ENCODE measurements around the gene PRAC2.

Gene PRAC2

DNA sequence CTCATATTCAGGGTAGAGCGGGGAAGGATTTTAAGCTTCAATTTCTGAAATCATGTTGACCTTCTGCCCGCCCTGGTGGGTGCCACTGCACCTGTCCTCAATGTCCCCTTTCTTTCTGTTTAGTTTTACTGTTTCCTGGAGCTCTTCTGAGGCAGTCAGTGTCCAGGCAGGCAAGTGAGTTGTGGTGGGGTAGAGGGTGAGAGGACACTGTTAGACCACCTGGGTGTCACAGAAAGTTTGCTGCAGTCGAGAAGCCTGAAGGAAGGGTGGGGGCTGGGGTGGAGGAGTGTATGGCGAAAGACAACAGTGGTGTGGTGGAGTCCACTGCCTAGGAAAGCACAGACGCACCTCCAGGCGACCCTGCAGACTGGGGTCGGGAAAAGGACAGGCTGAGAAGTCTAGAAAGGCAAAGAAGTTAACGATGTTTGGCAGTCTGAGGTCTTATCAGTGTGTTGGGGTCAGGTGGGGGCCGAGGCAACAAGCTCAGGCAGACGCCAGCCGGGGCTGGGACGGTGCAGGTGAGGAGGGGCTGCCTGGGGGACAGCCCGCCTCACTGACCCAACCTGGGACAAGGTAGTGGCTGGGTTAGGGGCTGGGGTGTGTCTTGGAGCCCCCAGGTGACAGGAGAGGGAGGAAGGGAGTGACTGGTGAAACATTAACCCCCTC, 28.9 kb downstream of the PRAC2 start:
- H3K27ac ChIP-seq (ENCODE audit: poor library complexity, severe bottlenecking), result no peak overlapping the region
- H3K27me3 ChIP-seq (ENCODE audit: insufficient read depth, poor library complexity, severe bottlenecking), result peaks cover 86% of the 10 kb centered on the region
- no peak overlapping the region for H3K4me3 ChIP-seq (ENCODE audit: severe bottlenecking)
- no peak for TF ChIP-seq CTCF (IDR thresholded peaks at IDR 0.05; ENCODE audit: poor library complexity, severe bottlenecking)
- ATAC-seq (ENCODE audit: low read depth), result no peak
- peaks cover 2% of the 10 kb centered on the region for H3K9me3 ChIP-seq (ENCODE audit: severe bottlenecking)
- no peaks in the 10 kb centered on the region for H3K4me1 ChIP-seq (ENCODE audit: insufficient read depth, poor library complexity, severe bottlenecking)
- DNase-seq (ENCODE audit: low spot score), result no peak
- no peaks in the 10 kb centered on the region for H3K36me3 ChIP-seq (ENCODE audit: low read depth)

GRCh38 chr17:48752399-48753288, 29.7 kb downstream of the PRAC2 start:
- TF ChIP-seq CTCF (IDR thresholded peaks at IDR 0.05; ENCODE audit: poor library complexity, severe bottlenecking), result no peak
- Histone ChIP-seq H3K27ac (ENCODE audit: poor library complexity, severe bottlenecking) (no peak overlapping the region), H3K27me3 (ENCODE audit: insufficient read depth, poor library complexity, severe bottlenecking) (peaks cover 85% of the 10 kb centered on the region), H3K4me1 (ENCODE audit: insufficient read depth, poor library complexity, severe bottlenecking) (no peaks in the 10 kb centered on the region), H3K4me3 (ENCODE audit: severe bottlenecking) (no peak overlapping the region), H3K9me3 (ENCODE audit: severe bottlenecking) (peaks cover 2% of the 10 kb centered on the region), H3K36me3 (ENCODE audit: low read depth) (no peaks in the 10 kb centered on the region)
- ATAC-seq (ENCODE audit: low read depth), result no peak
- no peak for DNase-seq (ENCODE audit: low spot score)

DNA sequence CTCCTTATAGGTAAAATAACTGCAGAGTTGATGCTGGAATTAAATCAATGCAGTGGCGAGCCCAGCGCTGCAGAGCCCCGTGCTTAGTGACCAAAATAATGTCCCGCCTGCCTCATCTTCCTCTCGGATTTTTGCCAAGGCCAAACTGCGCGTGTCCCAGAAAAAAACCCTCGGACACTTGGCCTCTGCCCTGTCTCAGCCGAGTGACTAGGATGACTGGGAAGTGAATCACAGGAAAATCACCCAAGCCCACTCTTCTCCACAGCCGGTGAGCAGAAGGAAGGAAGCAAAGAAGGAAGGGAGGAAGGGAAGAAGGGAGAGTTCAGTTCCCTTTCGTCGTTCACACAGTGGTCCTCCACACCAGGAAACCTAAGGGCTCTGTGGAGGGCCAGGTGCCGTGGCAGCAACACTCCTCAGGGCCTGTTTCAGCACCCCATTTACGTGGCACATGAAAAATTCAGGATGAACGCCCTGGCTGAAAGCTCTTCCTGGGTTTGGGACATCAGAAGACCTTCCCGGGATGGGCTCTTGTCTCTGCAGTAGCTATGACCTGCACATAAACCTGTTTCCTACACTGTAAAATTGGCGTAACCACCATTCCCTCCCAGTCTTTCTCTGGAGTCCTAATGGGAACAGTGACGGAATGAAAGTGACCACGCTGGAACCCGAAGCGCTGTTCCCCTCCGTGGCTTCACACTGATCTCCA, 31.0 kb downstream of the PRAC2 start:
- no peak overlapping the region for H3K4me3 ChIP-seq (ENCODE audit: severe bottlenecking)
- H3K36me3 ChIP-seq (ENCODE audit: low read depth), result no peaks in the 10 kb centered on the region
- H3K27ac ChIP-seq (ENCODE audit: poor library complexity, severe bottlenecking), result no peak overlapping the region
- no peak for TF ChIP-seq CTCF (IDR thresholded peaks at IDR 0.05; ENCODE audit: poor library complexity, severe bottlenecking)
- ATAC-seq (ENCODE audit: low read depth) (no peak), DNase-seq (ENCODE audit: low spot score) (no peak)
- peaks cover 2% of the 10 kb centered on the region for H3K9me3 ChIP-seq (ENCODE audit: severe bottlenecking)
- no peaks in the 10 kb centered on the region for H3K4me1 ChIP-seq (ENCODE audit: insufficient read depth, poor library complexity, severe bottlenecking)
- peaks cover 77% of the 10 kb centered on the region for H3K27me3 ChIP-seq (ENCODE audit: insufficient read depth, poor library complexity, severe bottlenecking)

DNA sequence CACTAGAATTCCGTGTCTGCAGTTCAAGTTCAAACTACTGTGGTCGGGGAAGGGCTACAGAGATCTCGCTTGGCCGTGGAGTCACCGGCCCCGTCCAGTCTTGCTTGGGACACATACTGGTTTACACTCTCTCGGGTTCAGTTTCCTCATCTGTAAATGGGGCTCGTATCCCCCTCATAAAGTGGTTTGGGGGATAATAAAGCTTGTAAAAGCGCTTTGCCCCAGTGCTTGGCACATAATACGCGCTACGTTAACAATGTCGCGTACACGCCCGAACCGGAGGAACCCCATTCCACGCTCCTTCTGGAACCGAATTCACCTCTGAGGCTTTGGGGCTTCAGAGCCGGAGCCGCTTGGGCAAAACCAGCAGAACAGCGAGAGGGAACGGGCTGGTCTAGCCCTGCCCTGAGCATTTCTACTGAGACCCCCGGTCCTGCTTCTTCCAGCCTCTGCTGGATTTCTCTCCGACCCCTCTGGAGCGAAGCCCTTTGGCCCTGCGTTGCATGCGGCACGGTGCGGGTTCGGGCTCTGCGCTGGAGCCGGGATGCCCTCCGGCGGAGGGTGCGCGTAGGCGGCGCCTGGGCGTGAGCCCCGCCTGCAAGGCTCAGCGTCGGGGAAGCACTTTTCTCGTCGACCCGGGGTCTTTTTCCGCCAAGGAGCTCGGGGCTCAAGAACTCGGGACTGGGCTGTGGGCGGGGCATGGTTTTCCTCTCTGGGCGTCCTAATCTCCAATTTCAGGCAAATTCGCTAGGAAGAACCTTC, 31.7 kb downstream of the PRAC2 start:
- ATAC-seq (ENCODE audit: low read depth), result no peak
- H3K4me1 ChIP-seq (ENCODE audit: insufficient read depth, poor library complexity, severe bottlenecking), result no peaks in the 10 kb centered on the region
- peaks cover 70% of the 10 kb centered on the region for H3K27me3 ChIP-seq (ENCODE audit: insufficient read depth, poor library complexity, severe bottlenecking)
- H3K27ac ChIP-seq (ENCODE audit: poor library complexity, severe bottlenecking), result no peak overlapping the region
- DNase-seq (ENCODE audit: low spot score), result no peak
- H3K4me3 ChIP-seq (ENCODE audit: severe bottlenecking), result no peak overlapping the region
- H3K36me3 ChIP-seq (ENCODE audit: low read depth), result no peaks in the 10 kb centered on the region
- H3K9me3 ChIP-seq (ENCODE audit: severe bottlenecking), result peaks cover 2% of the 10 kb centered on the region
- no peak for TF ChIP-seq CTCF (IDR thresholded peaks at IDR 0.05; ENCODE audit: poor library complexity, severe bottlenecking)

All from RWPE2 (cell line).